EH (cell line): Measurements from ENCODE around the gene GMIP.

ENCODE experiments used
- DNase-seq: peaks from one replicate; pipeline ENCODE4 v3.0.0-alpha.2; 2015; ENCODE audit warnings: low read depth

GMIP gene

DNA sequence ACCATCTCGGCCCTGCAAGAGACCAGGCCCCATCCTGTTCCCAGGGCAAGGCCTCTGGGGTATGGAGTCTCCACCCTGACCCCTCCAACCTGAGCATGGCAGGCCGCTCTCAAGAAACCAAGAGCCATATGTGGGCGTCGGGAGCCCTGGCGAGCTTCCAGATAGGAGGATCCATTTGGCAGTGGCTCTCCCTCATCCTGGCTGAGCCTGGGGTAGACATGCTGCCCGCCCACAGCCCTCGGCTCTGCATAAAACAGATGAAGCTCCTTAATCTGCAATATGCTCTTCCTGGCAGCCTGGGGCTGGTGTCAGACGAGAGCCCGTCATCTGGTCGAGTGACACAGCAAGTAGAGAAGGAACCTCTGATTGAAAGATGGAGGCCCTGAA, 13.9 kb upstream of the GMIP start:
- DNase-seq = no peak

DNA sequence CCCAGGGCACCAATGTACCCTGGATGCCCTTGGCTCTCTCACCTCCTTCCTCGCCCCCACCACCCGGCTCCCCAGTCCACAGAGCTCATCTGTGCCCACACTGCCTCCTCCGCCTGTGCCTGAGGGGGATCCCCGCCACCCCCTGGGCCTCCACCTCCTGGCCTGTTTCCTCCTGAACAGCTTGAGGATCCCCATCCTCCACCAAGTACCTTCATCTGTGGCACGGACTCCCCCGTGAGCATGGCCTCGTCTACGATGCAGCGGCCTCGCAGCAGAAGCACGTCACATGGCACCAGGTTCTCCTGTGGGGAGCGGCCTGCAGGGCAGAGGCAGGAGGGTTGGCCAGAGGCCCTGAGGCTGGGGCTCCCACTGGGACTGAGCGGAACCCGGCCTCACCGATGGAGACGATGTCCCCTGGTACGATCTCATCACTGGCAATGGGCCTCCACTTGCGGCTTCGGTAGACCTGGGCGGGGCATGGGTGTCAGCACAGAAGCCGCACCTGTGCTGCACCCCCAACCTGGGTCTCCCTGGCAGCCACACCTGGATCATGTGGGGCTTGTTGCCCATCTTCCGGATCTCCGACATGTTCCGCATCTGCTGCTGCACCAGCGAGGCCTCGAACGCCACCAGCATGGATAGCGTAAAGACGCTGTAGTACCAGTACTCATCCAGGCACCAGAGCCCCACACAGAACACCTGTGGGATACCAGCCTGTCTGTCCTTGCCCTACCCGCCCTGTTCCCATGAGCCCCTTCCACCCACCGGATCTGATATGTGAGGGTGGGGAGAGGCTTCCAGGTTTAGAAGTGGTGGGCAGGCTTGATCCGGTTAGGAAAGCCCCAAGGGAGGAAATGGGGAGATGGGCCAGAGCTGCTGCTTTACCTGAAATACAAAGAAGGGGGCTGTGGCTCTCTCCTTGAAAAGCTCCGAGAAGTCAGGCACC, 13.3 kb upstream of the GMIP start:
- DNase-seq = no peak

DNA sequence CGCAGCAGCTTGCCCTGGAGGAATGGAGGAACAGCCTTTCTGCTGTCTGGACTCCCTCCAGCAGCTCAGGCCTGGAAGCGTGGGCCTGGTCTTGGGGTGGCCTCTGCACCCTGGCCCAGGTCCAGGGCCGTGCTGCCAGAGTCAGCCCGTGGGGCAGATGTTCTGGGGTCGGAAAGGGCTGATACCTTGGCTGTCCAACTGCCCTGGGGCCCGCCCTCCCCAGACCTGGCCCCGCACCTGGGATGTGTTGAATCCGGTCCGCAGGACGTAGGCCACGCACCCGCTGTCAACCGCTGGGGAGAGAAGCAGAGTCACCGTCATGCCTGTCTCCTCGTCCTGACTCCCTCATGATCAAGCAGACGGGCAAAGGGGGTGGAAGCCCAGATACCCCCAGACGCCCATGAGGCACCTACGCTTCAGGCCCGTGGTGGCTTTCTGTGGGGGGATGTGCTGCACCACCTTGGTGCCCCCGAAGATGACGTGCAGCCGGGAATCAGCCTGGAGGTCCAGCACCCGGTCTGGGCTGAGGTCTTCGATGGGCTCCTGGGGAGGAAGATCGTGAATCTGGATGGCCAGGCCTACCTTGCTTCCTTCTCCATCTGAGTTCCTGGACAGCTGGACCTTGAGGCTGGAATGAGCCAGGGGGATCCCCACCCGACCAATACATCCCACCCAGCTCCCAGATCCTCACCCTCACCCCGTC, 12.3 kb upstream of the GMIP start:
- DNase-seq = no peak

DNA sequence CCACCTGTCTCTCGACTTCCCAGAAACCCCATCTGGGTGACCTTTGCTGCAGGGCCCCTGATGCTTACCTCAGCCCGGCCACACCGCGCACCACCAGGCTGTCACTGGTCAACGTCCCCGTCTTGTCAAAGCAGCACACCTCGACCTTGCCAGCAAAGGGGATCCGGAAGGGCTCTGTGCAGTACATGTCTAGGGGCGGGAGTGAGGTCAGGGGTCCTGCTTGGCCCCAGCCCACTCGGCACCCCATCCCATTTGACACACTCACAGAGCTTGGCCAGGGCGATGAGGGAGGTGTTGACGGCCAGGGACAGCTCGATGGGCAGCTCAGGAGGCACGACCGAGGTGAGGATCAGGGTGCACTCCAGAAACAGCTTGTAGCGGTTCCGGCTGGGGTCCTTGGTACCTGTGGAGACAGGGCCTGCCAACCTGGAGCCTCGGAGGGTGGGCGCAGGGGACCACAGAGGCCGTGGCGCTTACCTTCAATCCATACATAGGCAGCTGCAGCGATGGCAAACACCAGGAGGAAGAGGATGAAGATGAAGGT, 11.7 kb upstream of the GMIP start:
- DNase-seq = no peak

DNA sequence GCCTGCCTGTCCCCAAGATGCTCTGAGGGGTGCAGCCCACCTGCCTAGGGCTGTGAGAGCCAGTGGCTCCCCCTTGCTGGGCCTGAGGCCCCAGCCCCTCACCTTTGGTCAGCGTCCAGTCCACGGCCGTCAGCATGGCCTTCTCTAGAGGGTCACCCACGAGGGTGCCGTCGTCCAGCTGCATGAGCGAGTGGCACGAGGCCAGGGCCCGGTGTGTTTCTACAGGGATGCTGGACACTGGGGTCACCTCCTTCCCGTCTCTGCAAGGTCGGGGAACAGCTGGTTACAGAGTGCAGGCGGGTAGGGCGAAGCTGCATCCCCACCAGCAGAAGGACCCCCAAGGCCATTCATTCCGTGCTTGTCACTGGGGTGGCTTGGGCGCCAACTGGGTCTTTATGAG, 11.0 kb upstream of the GMIP start:
- no peak for DNase-seq

DNA sequence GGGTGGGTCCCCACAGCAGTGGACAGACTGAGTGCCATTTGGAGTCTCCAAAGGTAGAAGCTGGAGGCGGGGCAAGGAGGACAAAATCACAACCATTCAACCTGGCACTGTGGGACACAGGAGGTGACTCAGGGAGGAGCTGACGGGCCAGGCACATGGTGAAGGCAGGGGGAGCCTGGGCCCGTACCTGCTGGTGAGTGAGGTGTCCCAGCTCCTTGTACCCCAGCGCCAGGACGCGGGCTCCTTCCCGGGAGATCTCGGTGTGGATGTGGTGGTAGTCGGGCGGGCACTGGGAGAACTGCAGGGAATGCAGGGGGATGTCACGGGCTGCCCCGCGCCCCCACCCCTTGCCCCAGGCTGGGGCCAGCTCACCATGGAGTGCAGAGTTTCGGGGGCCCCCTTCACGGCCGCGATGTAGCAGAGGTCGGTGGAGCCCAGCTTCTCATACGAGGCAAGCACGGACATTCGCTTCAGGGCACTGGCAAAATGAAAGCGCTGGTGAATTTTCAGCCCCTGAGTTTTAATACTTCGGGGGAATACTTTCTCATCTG, 10.2 kb upstream of the GMIP start:
- no peak for DNase-seq

DNA sequence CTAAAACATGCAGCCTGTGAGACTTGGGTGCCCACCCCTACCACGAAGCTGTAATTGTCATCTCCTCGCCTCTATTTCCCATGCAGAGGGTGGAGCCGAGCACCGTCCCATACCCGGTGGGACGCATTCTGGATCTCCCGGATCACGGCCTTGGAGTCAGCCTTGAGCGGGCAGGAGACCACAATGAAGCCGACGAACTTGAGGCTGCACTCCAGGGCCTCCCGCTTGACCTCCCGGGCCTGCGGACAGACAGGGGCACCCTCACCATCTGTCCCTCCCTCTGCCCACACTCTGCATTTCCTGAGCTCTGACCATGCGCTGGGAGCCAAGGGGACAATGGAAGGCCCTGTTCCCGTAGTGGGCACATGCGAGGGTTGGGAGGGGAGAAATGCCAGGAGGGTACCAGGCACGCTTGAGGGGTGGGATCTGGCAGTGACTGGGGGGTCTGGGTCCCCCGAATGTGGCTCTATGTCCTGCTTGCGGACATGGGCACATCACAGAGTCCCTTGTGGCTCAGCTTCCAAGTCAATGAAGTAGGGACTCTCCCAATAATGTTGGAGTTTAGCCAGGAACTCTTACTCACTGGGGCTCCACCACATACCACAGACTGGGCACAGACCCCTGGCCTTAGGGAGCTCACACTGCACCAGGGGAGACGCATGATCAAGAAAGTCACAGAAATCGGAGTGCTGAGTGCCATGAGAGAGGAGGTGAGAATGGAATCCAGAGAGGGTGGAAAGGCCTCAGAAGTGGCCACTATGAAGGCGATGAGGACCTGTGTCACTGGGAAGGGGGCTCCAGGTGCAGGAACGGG, 9.2 kb upstream of the GMIP start:
- peak; percentile 24 for DNase-seq

DNA sequence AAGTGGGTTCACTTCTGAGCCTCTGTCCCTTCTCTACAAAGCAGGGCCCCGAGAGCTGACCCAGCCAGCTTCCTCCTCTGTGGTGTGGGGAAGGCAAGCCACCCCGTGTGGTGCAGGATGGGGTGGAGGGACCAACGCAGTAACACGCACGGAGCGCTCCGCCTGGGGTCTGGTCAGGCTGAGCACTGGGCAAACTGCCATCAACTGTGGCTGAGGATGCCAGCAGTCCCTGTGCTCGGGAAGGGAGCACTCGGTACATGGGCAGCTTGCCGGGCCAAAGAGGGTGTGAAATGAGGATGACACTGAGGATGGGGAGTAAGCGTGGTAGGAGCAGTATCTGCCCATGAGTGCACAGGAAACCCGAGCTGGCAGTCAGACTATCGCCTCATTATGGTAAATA, 7.6 kb upstream of the GMIP start:
- DNase-seq = no peak

DNA sequence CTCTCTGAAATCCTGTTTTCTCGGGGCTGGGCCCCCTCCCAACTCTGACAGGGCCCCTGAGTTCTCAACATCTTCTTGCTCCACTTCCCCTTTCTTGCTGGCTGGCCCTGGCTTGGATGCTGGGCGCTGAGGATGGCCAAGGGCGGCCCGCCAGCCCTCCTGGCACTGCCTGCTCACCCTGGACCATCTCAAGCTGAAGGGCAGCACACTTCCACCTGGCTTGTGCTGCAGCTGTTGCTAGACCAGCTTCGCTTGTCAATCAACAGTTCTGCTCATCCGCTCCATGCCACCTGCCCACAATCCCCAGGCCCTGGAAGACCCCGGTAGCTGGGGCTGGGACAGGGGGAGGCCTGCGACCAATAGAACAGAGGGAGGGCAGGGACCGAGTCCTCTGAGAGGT, 6.9 kb upstream of the GMIP start:
- no peak for DNase-seq

DNA sequence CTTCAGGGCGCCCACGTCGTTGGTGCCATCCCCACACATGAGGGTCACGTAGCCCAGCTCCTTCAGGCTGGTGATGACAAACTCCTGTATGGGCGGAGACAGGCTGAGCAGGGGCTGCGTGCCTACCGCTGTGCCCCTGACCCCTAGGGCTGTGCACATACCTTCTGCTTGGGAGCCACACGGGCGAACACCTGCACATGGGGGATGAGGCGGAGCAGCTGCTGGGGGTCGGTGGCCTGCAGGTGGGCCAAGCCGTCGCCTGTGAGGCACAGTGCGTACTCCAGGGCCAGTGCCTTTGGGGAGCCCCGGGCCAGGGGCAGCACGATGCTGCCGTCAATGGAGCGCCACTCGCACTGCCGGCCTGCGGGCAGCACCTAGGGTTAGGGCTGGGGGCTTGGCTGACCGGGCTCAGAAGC, 6.1 kb upstream of the GMIP start:
- DNase-seq = no peak

DNA sequence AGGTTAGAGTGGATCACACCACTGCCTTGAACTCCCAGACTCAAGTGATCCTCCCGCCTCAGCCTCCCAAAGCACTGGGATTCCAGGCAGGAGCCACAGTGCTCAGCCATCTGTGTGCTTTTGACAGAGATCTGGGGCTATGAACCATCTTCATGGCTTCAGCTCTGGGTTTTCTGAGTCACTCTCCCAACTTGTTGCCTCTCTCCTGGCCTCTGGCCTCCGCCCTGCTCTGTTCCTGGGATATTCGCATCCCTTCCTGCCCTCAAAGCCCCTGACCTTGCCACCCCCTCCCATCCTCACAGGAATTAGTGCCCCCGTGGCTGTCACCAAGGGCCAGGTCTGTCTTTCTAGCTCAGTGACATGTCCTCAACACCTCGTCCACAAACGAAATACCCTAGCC, 5.7 kb upstream of the GMIP start:
- no peak for DNase-seq

DNA sequence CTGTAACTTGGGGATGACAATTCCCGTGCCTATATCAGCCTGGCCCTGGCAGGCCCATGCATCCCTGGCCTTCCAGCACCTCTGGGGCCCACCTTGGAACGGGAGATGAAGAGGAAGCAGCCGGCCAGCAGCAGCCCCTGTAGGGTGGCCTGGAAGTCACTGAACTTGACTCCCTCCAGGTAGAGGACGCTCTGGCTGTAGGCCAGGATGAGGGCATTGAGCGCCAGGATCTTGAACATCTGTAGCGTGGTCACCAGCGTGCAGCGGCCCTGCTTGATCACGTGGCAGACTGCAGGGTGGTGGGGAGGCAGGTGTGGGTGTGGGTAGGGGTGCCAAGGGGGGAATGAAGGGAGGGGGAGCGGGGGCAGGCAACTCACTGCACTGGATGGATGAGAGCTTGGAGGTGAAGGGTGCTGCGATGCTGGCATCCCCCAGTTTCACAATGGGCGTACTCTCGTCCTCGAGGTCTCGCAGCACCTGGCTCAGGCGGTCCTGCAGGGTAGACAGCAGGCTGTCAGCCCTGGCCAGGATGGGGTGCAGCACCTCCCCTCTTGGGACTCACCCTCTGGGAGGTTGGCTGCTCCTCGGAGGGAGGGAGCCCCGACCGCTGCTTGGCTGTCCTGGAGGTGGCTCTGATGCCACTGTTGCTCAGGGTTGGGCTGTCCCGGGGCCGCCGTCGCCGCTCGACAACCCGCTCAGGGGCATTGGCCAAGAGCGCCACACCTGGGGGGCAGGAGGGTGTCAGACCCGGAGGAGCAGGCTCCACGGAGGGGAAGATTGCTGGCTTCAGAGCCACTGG, 3.8 kb upstream of the GMIP start:
- no peak for DNase-seq

DNA sequence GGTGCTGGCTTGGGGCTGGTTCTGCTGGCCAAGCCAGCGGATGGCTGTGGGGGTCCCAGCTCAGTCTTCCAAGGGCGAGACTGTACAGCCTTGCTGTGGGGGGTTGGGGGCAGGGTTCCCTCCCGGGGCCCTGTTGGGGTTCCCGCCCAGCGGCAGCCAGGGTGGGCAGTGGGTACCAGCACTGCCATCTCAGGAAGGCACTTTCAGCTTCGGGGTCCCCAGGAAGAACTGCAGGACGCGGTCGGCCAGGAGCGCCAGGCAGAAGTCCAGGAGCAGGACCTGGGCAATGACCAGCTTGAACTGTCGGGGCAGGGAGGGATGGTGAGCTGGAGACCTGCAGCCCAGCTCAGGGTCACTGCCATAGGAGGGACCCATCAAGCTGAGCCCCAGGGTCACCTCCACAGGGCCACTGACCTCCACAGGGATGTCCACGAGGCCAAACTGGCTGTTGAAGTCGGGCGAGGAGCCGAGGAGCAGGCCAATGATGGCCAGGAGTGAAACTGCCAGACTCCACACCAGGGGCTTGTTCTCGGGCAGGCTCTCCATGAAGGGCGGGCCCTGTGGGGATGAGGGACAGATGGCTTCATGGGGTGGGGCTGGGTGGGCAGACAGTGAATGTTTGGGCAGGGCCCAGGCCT, 1.9 kb upstream of the GMIP start:
- DNase-seq = no peak

DNA sequence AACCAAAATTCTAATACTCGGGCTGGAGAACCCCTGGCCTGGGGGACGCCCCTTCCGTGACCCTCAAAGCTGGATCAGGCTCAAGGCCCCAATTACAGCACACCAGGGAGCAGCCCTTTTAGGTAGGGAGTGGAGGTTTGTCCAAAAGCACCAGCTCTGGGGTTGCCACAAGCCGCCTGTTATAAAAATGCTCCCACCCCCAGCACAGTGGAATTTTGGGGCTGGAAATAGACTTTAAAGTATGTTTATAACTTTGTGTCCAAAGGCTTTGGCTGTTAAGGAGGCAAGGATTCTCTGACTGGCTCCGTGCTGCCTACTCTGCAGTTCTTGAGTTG, 564 bp upstream of the GMIP start:
- no peak for DNase-seq

DNA sequence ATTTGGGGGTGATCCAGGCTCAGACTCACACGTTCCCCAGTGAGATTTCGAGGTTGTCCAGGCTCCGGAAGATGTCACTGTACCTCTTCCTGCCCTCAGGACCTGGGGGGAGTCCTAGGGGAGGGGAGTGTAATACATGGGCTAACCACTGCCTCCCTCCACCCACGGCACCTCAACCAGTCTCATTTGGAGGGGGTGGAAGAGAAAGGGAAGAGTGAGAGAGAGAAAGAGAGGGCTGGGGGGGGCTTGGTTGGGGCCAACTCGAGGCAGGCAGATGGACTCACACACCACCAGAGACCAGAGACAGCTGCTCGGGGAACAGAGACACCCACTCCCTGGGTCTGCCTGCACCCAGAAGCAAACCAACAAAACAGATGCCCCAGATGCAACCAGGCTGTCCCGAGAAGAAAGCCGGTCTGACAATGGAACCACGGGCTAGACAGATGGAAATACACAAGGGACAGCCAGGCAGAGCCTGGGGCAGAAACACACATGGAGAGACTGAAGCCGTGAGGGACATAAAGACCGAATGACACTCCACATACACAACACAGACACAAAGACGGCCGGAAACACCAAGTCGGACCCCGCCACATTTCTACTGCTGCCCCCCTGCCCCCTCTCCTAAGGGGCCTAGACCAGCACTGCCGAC, 825 bp downstream of the GMIP start:
- DNase-seq = peak; percentile 37

DNA sequence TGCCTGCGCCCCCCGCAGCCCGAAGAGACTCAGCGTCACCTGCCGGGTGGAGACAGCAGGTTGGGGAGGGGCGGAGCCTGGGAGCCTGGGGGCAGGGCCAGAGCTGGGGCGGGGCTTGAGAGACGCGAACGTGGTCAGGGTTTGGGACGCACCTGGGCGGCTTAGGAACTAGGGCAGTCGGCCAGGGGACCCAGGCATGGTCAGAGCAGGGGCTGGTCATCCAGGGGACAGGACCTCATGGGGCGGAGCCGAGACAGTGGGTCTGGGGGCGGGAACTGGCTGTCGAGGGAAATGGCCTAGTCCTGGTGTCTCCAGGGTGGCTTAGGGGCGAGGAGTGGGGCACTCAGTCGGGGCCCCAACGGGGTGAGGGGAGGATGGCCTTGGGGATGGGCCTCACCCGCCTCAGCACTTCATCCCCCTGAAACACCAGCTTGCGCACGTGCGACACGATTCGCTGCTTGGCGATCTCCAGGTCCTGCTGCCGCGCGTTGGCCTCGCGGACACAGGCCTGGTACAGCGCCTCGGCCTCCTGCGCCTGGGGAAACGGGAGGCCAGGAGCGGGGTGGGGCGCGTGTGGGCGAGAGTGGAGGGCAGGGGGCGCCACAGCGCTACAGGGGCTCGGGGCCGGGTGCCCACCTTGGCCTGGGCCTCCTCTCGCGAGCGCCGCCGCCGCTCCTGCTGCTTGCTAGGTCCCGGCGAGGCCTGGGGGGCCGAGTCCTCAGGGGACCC, 5.8 kb downstream of the GMIP start:
- DNase-seq = no peak

DNA sequence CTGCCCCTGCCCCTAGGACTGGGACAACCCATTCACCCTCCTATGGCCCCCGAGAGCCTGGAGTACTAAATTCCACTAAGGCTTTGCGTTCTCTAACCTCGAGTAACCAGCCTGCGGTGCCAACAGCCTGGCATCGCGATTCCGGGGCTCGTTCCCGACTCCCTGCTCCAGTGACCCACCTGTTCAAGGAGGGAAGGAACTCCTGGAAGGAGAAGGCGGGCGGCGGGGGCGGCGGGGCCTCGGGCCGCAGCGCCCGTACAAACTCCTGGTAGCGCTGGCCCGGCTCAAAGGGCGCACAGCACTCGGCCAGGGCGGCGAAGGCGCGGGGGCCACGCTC, 6.3 kb downstream of the GMIP start:
- no peak for DNase-seq

DNA sequence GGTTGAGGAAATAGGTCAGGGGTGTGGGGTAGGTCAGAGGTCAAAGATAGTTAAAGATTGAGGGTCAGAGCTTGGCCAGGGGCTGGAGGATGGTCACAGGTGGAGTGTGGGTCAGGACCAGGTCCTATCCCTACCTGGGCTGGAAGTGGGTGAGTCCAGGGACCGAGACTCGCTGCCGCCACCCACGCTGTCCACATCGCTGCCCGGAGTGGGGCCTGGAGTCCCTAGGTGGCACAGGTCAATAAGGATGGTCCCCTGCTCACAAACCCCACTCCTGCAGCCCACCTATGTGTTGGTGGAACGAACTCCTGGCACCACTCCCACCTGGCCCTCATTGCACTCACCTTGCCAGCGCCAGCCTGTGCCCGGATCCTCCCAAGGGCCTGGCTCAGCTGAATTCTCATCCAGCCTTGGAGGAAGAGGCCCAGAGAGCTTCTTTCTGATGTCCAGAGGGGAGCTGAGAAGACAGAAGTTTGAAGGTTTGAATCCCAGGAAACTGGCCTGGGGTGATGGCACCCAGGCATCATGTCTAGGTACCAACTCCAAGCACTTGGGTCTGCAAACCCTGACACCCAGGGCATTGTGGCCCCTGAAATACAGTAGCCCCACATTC, 6.8 kb downstream of the GMIP start:
- no peak for DNase-seq

DNA sequence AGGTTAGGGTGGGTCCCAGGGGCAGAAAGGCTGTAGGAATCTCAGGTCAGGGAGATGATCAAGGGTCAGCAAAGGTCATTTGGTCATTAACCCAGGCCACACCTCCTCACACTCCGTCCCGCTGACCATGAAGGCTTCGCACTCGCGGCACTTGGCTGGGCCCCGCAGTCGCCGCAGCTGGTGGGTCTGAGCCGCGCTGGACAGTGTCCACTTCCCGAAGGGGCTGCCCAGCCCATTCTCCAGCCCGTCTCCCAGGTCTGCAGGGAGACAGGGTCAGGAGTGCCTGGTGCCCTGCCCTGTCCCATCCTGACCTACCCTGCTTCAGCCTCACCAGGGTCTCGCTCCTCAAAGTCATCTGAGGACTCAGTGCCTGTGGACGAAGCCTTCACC, 8.1 kb downstream of the GMIP start:
- no peak for DNase-seq
